ENCODE data around the gene FMNL3. TPM values are rescaled to one million over a fixed set of nuclear protein-coding genes. Genes with fewer than 3 reads are reported as not detected.
"Not testable (repeated sequence)": the region's sequence is repeated elsewhere in the genome, so short reads cannot be mapped to it uniquely, and the experiment has no call there.

The FMNL3 gene
- total RNA-seq, 1 donor from 2014 or later, result 22.1 TPM

DNA sequence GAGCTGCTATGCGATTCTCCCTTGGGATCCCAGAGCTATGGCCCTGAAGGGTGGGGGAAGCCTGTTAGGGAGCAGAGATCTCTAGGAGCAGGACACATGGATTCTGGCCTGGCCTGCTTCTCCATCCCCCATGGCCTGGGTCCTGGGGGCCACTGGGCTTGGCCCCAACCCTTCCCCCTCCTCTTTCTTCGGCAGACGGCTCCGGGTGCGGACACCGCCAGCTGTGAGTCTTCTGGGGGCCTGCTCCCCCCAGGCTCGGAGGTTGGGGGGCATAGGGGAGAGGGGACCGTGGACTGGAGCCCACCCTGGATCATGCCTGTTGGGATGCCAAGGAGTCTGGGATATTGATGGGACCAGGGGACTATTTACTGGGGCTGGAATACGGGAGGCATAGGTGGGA, 74.8 kb downstream of the FMNL3 start:
- DNase-seq (ENCODE audit: low spot score), result no peak

- no peak for DNase-seq (ENCODE audit: low spot score)
Observed at GRCh38 chr12:49631336-49631907, 75.8 kb downstream of the FMNL3 start.

DNA sequence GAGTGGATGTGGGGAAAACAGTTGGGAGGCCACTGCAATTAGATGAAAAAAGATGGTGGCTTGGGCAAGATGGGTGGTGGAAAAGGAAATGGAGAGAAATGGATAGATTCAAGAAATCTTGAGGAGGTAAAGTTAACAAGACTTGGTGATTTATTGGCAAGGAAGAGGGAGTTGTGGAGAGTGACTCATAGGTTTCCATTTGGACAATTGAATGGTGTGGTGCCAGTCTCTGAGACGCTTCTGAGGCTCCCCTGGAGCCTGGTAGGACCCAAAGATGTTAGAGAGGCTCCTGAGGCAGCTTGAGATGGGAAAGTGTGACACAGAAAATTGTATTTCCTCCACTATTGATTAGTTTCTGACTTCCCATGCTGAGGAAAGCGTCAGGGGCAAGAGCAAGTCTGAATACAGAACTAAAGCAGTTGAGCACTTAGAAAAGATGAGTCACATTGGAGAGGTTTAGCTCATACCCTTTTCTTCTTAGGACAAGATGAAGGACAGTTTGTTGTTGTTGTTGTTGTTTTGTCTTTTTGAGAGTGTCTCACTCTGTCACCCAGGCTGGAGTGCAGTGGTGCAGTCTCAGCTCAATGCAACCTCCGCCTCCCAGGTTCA, 79.3 kb downstream of the FMNL3 start:
- DNase-seq (ENCODE audit: low spot score), result no peak

DNA sequence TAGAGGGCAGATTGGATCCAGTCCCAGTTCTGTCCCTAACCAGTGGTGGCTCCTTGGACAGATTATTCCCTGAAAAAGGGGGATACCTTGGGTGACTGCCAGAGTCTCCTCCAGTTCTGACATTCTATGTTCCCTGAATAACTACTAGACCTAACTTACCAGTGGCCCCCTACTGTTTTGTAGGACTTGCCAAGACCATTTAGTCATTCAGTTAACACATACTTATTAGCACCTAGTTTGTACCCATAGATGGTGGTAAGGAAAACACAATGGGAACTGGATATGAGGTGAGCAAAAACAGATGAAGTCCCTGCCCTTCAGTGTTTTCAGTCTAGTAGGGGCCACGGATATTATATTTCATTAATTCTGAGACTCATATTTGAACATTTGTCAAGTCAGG, 80.4 kb downstream of the FMNL3 start:
- no peak for DNase-seq (ENCODE audit: low spot score)

DNA sequence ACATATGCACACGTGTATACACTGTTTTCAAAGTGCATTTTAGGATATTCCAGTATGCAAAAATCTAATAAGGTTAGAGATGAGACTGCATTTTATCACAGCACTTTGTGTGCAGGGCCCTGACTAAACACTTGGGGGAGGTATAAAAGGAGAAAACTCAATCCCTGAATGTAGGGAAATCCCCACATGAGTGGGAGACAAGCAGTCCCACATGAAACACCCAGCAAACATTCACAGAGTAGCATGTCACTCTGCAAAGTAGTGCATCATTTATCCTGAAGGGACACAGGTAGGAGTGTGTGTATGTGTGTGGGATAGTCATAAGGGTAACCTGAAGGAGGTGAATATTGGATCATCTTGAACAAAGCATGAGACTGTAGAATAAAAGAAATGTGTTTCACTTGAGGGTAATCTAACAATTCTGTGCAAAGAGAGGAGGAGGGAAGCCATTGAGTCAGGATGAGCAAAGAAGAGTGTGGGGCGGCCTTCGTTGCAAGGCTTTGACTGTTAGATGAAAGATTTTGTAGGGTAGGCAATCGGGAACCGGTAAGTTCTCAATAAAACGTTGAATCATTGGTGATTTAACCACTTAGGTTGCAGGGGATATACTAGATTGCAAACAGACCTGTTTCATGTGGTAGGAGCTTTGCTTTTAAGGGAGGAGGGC, 80.9 kb downstream of the FMNL3 start:
- no peak for DNase-seq (ENCODE audit: low spot score)

DNA sequence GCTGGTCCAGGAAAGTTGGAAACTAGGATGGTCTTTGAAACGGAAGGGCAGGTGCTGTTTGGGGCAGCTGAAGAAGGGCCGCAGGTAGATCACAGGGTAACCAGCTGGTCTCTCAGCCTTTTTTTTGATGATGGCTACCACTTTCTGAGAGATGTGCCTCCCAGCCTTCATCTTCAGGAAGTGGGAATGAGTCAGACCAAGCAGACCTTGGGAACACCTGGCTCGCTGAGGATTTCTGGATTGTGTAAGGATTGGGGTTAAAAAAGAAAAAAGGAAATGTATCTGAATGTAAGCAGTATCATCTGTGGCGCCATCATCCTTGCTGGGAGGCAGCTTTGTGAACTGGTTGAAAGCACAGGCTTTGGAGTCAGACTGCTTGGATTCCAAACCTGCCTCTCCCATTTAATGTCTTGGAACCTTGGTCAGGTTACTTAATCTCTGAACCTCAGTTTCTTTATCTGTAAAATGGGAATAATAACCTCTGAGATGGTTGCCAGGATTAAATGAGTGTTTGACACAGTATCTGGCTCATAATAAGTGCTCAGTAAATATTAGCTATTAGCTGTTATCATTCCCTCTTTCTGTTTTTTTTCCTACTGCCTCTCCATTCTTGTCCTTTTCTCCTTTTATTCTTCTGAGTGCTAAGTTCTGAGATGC, 82.2 kb downstream of the FMNL3 start:
- no peak for DNase-seq (ENCODE audit: low spot score)

GRCh38 chr12:49623142-49623904, 83.9 kb downstream of the FMNL3 start, which contains the start of gene PRPF40B:
PRPF40B (plus strand) TSS chr12:49623561; CDS start chr12:49623591, 30 bp downstream.
- peak; percentile 87 for DNase-seq (ENCODE audit: low spot score)

GRCh38 chr12:49622501-49623141, 84.6 kb downstream of the FMNL3 start:
- no peak for DNase-seq (ENCODE audit: low spot score)

- no peak for DNase-seq (ENCODE audit: low spot score)
Observed at GRCh38 chr12:49621651-49622500, 85.3 kb downstream of the FMNL3 start.

DNA sequence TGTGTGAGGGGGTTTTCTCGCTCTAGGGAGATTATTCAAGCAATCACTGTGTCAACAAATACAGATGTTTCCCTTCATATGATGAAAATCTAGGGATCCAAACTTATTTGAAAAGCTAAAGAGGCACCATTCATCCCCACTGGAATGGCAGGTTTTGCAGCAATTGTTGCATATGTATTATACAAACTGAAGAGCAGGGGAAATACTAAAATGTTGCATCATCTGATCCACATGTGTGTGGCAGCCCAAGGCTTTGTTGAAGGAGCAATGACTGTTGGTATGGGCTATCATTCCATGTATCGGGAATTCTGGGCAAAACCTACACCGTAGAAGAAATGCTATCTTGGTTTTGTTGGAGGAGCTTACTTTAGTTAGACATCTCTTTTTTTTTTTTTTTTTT, 87.9 kb downstream of the FMNL3 start:
- DNase-seq (ENCODE audit: low spot score), result no peak

DNA sequence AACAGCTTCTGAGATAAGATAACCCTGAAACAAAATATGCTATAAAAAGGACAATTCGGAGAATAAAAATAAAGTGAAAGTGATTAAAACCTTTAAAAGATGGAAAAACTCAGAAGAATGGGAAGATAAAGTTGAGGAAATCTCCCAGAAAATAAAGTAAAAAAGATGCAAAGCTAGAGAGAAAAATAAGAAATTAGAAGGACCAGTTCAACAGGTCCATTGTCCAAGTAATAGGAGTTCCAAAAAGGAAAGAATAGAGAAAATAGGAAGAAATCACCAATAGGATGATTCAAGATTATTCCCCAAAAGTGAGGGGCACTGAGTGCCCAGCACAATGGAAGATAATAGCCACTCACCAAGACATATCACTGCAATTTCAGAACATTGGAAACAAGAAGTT, 88.6 kb downstream of the FMNL3 start:
- no peak for DNase-seq (ENCODE audit: low spot score)

DNA sequence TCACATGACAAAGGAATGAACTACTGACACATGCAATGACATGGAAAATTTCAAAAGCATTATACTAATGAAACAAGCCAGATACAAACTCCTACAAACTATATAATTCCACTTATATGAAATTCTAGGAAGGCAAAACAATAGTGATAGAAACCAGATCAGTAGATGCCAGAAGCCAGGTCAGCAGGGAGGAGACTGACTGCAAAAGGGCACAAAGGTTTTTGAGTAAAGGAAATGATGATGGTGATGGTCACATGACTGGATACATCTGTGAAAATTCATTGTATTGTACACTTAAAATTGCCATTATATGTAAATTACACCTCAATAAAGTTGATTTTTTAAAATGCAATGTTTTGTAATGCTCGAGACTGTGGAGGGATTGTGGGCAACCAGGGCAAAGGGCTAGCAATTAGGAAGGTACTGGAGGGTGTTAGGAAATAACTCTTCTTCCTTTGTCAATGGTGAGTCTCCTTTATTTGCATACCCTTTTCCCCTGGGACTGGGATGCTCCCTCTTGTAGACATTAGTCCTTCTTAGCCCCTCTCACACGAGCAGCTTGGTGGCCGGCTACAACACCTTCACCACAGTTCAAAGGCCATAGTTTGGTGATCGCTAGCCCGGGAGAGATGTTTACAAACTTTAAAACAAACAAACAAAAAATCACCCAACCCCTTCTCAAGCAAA, 90.5 kb downstream of the FMNL3 start:
- DNase-seq (ENCODE audit: low spot score), result no peak

DNA sequence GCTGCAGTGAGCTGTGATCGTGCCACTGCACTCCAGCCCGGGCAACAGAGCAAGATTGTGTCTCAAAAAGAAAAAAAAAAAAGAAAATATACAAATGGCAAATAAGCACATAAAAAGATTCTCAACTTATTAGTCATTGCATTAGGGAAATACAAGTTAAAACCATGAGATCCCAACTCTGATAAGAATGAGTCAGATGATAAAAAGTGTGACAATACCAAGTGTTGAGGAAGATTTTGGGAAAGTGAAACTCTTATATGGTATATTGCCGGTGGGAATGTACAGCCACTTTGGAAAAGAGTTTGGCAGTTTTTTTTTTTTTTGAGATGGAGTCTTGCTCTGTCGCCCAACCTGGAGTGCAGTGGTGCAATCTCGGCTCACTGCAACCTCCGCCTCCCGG, 91.5 kb downstream of the FMNL3 start:
- no peak for DNase-seq (ENCODE audit: low spot score)

GRCh38 chr12:49612210-49612609, 95.0 kb downstream of the FMNL3 start:
- DNase-seq (ENCODE audit: low spot score), result no peak

GRCh38 chr12:49610785-49611184, 96.4 kb downstream of the FMNL3 start:
- DNase-seq (ENCODE audit: low spot score), result not testable (repeated sequence)

- no peak for DNase-seq (ENCODE audit: low spot score)
Observed at GRCh38 chr12:49609875-49610154, 97.4 kb downstream of the FMNL3 start.

- DNase-seq (ENCODE audit: low spot score), result no peak
Observed at GRCh38 chr12:49609059-49609874, 97.9 kb downstream of the FMNL3 start.

DNA sequence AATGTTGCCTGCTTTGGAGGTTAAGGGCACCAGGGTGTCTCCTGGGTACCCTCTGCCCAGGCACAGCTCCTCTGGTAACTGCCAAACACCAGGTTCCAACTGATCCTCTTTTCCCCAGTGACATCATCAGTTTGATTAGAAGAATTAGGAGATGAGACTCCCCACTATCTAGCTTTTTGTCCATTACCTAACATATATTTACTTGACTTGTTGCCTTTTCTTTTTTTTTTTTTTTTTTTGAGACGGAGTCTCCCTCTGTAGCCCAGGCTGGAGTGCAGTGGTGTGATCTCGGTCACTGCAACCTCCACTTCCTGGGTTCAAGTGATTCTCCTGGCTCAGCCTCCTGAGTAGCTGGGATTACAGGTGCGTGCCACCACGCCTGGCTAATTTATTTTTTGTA, 101.7 kb downstream of the FMNL3 start, which contains the start of gene FAM186B:
Gene FAM186B (minus strand): TSS at position 101 of the 400 bp plus-strand sequence. CDS start 162 bp downstream, outside the sequence.
- DNase-seq (ENCODE audit: low spot score), result not testable (repeated sequence)

DNA sequence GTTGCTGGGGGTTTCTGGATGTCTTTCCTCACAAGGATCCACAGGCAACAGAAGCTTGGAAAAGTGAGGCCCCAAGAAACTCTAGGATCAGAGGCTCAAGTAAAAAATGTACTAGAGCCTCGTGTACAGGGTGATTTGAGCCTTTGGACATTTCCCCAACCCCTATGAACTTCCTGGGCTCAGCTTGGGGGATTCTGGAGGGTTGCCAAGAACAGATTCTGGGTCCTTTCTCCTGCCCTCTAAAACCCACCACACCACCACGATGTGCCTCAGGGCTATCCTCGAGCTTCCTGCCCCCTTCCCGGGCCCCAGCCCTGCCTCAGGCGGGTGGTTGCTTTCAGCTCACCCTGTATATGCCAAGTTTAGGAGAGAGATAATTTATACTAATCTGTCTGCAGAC, 102.3 kb downstream of the FMNL3 start:
- peak; percentile 52 for DNase-seq (ENCODE audit: low spot score)
